ENCODE results near the gene REV1.

DNA sequence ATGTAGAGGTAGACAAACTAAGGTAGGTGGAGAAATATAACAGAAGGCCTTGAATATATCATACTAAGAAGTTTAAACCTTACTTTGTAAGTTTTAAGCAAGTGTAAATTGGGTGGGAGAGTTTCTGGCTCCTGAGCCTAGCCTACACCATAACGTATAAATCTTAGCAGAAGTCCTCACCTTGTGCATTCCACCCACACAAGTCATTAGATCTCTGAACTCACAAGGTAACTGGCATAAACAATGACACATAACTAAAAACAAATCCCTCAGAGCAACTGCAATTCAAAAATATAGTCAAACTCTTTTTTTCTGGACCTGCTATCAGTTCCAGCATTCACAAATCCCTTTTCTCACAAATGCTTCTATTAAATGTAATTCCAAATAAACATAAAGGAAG lies 9.4 kb downstream of the REV1 start:
- TF ChIP-seq CTCF (IDR thresholded peaks at IDR 0.05; ENCODE audit: extremely low read depth in 1 of 2, insufficient read depth in 1 of 2, low read depth in 1 of 2, low read length in 2 of 2) (no peak), POLR2A (IDR thresholded peaks at IDR 0.05; ENCODE audit: low read depth, low read length) (no peak), POLR2AphosphoS5 (IDR thresholded peaks at IDR 0.05; ENCODE audit: insufficient read depth, low read depth, low read length) (no peak)
